SK-N-SH (cell line): ENCODE results near the gene KCNQ4. TPM values are rescaled to one million over a fixed set of nuclear protein-coding genes. Genes with fewer than 3 reads are reported as not detected.

Experiments
- CTCF ChIA-PET: fragments of 300-600, 350-600 bp; formaldehyde crosslinking; extraction: SDS; loops from one replicate; lab custom pipeline; 2021; lab: Yijun Ruan, JAX
- POLR2A ChIA-PET: fragments of 350-600 bp; sonication (Branson Sonifier 250); formaldehyde crosslinking; extraction: SDS; loops from one replicate; lab custom pipeline; 2020; ENCODE audit warnings: antibody characterized with exemption, inconsistent platforms; lab: Yijun Ruan, JAX
- DNase-seq: peaks from one replicate; pipeline ENCODE4 v3.0.0; 2012
- H2AFZ ChIP-seq: fragments of 200-600 bp; sonication (generic); 2 replicates; pipeline ENCODE4 v1.8.1; 2016; ENCODE audit warnings: antibody characterized with exemption, mild to moderate bottlenecking, low read depth
- H3F3A ChIP-seq: fragments of 200-600 bp; sonication (generic); replicated peaks from 2 replicates; pipeline ENCODE3; 2016; ENCODE audit warnings: antibody characterized with exemption, mild to moderate bottlenecking; ENCODE audit not compliant: insufficient read depth
- H3K27ac ChIP-seq, 2 experiments: fragments of 200-500 bp in 1 of 2; fragments of 200-600 bp in 1 of 2; sonication (Bioruptor generic) in 1 of 2; sonication (generic), shearing (Covaris generic) in 1 of 2; 2 replicates each; pipeline versions ENCODE4 v1.5.1 to v1.6.1; 2014 to 2016; ENCODE audit warnings: low read depth in 2 of 2, inconsistent platforms in 1 of 2, low read length in 1 of 2, mild to moderate bottlenecking in 1 of 2, mixed read lengths in 1 of 2
- H3K27me3 ChIP-seq: fragments of 200-600 bp; sonication (generic), shearing (Covaris generic); 2 replicates; pipeline ENCODE4 v1.6.1; 2016; ENCODE audit warnings: mixed run types; ENCODE audit not compliant: insufficient read depth
- H3K36me3 ChIP-seq, 2 experiments: fragments of 200-500 bp in 1 of 2; fragments of 200-600 bp in 1 of 2; sonication (Bioruptor generic) in 1 of 2; sonication (generic) in 1 of 2; replicated peaks in 1 of 2; 2 replicates each; pipeline versions ENCODE3 to v1.5.1; 2014 to 2016; ENCODE audit warnings: low read length in 1 of 2, mild to moderate bottlenecking in 1 of 2; ENCODE audit not compliant: insufficient read depth in 2 of 2, control insufficient read depth in 1 of 2
- H3K4me1 ChIP-seq, 2 experiments: fragments of 200-500 bp in 1 of 2; fragments of 200-600 bp in 1 of 2; sonication (Bioruptor generic) in 1 of 2; sonication (generic), shearing (Covaris generic) in 1 of 2; 2 replicates each; pipeline versions ENCODE4 v1.5.1 to v1.6.1; 2014 to 2016; ENCODE audit warnings: low read depth in 1 of 2, low read length in 1 of 2, mixed run types in 1 of 2; ENCODE audit not compliant: insufficient read depth in 2 of 2, control insufficient read depth in 1 of 2
- H3K4me2 ChIP-seq: fragments of 200-600 bp; sonication (generic), shearing (Covaris generic); 2 replicates; pipeline ENCODE4 v1.6.1; 2017; ENCODE audit warnings: mixed run types
- H3K4me3 ChIP-seq, 2 experiments: fragments of 200-500 bp in 1 of 2; fragments of 200-600 bp in 1 of 2; sonication (Bioruptor generic) in 1 of 2; sonication (generic), shearing (Covaris generic) in 1 of 2; 2 replicates each; pipeline versions ENCODE4 v1.5.1 to v1.8.1; 2014 to 2016; ENCODE audit warnings: low read depth in 2 of 2, inconsistent platforms in 1 of 2, low read length in 1 of 2, mild to moderate bottlenecking in 1 of 2, mixed read lengths in 1 of 2, moderate library complexity in 1 of 2
- H3K79me2 ChIP-seq: fragments of 200-600 bp; sonication (generic); 2 replicates; pipeline ENCODE4 v1.8.1; 2017; ENCODE audit warnings: mild to moderate bottlenecking; ENCODE audit not compliant: insufficient read depth
- H3K9ac ChIP-seq: fragments of 200-600 bp; sonication (generic); 2 replicates; pipeline ENCODE4 v1.6.1; 2017; ENCODE audit warnings: mixed run types
- H3K9me2 ChIP-seq: fragments of 200-600 bp; sonication (generic); 2 replicates; pipeline ENCODE4 v1.6.1; 2017; ENCODE audit warnings: mixed run types
- H3K9me3 ChIP-seq: fragments of 200-600 bp; sonication (generic); 2 replicates; pipeline ENCODE4 v1.6.1; 2017; ENCODE audit warnings: mixed run types, mild to moderate bottlenecking, moderate library complexity
- H4K20me1 ChIP-seq: fragments of 200-600 bp; sonication (generic); 2 replicates; pipeline ENCODE4 v1.6.1; 2017; ENCODE audit warnings: mild to moderate bottlenecking, mixed run types; ENCODE audit not compliant: insufficient read depth
- CHD2 ChIP-seq: fragments of 150-350 bp; IDR thresholded peaks from 2 replicates; pipeline ENCODE4 v1.6.1; 2018; ENCODE audit warnings: low read length; ENCODE audit not compliant: partially characterized antibody
- ELF1 ChIP-seq: IDR thresholded peaks from 2 replicates; pipeline ENCODE4 v1.4.0; 2012
- EP300 ChIP-seq, 2 experiments: IDR thresholded peaks; 2 replicates each; pipeline versions ENCODE4 v1.4.0 to v1.6.1; 2012; ENCODE audit warnings: borderline replicate concordance in 1 of 2, low read depth in 1 of 2, low read length in 1 of 2
- FOXJ3 ChIP-seq: sonication (generic); formaldehyde crosslinking; IDR thresholded peaks from 2 replicates; pipeline ENCODE4 v1.5.1; 2020; ENCODE audit warnings: mild to moderate bottlenecking, missing genetic modification reagents
- FOXM1 ChIP-seq: IDR thresholded peaks from 2 replicates; pipeline ENCODE4 v1.4.0; 2012; ENCODE audit warnings: low read depth, mild to moderate bottlenecking
- GABPA ChIP-seq: IDR thresholded peaks from 2 replicates; pipeline ENCODE4 v1.4.0; 2012; ENCODE audit warnings: low read depth, mild to moderate bottlenecking
- GATA2 ChIP-seq: sonication (generic); formaldehyde crosslinking; IDR thresholded peaks from 2 replicates; pipeline ENCODE4 v1.5.0; 2020; ENCODE audit warnings: mild to moderate bottlenecking, missing genetic modification reagents
- NFIC ChIP-seq: IDR thresholded peaks from 2 replicates; pipeline ENCODE4 v1.4.0; 2012; ENCODE audit warnings: borderline replicate concordance
- NRF1 ChIP-seq: IDR thresholded peaks from 2 replicates; pipeline ENCODE4 v1.6.1; 2012; ENCODE audit warnings: low read depth, mild to moderate bottlenecking, low read length
- RAD21 ChIP-seq: IDR thresholded peaks from 2 replicates; pipeline ENCODE4 v1.6.1; 2012; ENCODE audit warnings: mild to moderate bottlenecking, low read length
- RCOR1 ChIP-seq: fragments of 150-350 bp; IDR thresholded peaks from 2 replicates; pipeline ENCODE4 v1.6.1; 2017; ENCODE audit warnings: antibody characterized with exemption, low read length
- USF2 ChIP-seq: fragments of 150-350 bp; IDR thresholded peaks from 2 replicates; pipeline ENCODE4 v1.6.1; 2017; ENCODE audit warnings: antibody characterized with exemption, low read length, low read depth, borderline replicate concordance
- YY1 ChIP-seq: IDR thresholded peaks from 2 replicates; pipeline ENCODE4 v1.4.0; 2012; ENCODE audit warnings: low read depth, mild to moderate bottlenecking
- ZBTB33 ChIP-seq: IDR thresholded peaks from 2 replicates; pipeline ENCODE4 v1.4.0; 2012; ENCODE audit warnings: low read depth, borderline replicate concordance
- WGBS: methylation state at CpG from one replicate; pipeline ENCODE4 v1.1.6; 2017; ENCODE audit warnings: low lambda C conversion rate; 5-methylcytosine and 5-hydroxymethylcytosine counted together
- polyA plus RNA-seq, 3 experiments: library from polyadenylated mRNA; depleted of rRNA; stranded (reverse); fragments of >200 nt; gene quantifications; 2 replicates each; pipeline ENCODE4 v1.2.3, GENCODE V29; 2012
- TF ChIP-seq, protein P1 (sequence below): IDR thresholded peaks from 2 replicates; pipeline ENCODE4 v1.4.0; 2012; ENCODE audit warnings: low read depth, borderline replicate concordance
- TF ChIP-seq, protein P2 (sequence below): fragments of 150-350 bp; IDR thresholded peaks from 2 replicates; pipeline ENCODE4 v1.6.1; 2016; ENCODE audit warnings: mild to moderate bottlenecking, low read depth, low read length

The KCNQ4 gene
- polyA plus RNA-seq, 1 of the 3 experiments (the other 2 are of a cell fraction) = 0.15 TPM

- no peak overlapping the region for H3K4me2 ChIP-seq
- no peak for TF ChIP-seq FOXJ3 (CRISPR knock-in tag)
- H3K9me3 ChIP-seq = no peaks in the 10 kb centered on the region
- H3F3A ChIP-seq = no peaks in the 10 kb centered on the region
- H3K79me2 ChIP-seq = no peaks in the 10 kb centered on the region
- H4K20me1 ChIP-seq = no peaks in the 10 kb centered on the region
- ChIA-PET POLR2A (no interaction called here), CTCF (interaction anchor here (1.4 to 1.5 kb wide), 2 partner anchors 8 to 110 kb away, joined by 5 to 7 read pairs; no protein-coding TSS in a partner anchor)
- DNase-seq = no peak
- no peaks in the 10 kb centered on the region for H3K27me3 ChIP-seq
- no peak overlapping the region for H2AFZ ChIP-seq
- H3K4me3 ChIP-seq = no peak overlapping the region
- H3K9me2 ChIP-seq = no peaks in the 10 kb centered on the region
- 45% methylated on average over 4 of the region's 4 CpGs for WGBS
- no peak overlapping the region for H3K9ac ChIP-seq
- no peaks in the 10 kb centered on the region for H3K36me3 ChIP-seq
- no peaks in the 10 kb centered on the region; a peak in 1 of 4 replicates for H3K4me1 ChIP-seq
- H3K27ac ChIP-seq = no peak overlapping the region
These were observed 58.6 kb downstream of the KCNQ4 start for GRCh38 chr1:40842207-40842606.

GRCh38 chr1:40842691-40843090 is 59.1 kb downstream of the KCNQ4 start:
- Histone ChIP-seq H3K9me2 (no peaks in the 10 kb centered on the region), H3K36me3 (no peaks in the 10 kb centered on the region), H3K79me2 (no peaks in the 10 kb centered on the region), H3K9me3 (no peaks in the 10 kb centered on the region), H3K27ac (no peak overlapping the region), H3K4me3 (no peak overlapping the region), H4K20me1 (no peaks in the 10 kb centered on the region), H3K4me2 (no peak overlapping the region), H3K9ac (no peak overlapping the region), H3K4me1 (no peaks in the 10 kb centered on the region; a peak in 1 of 4 replicates), H3F3A (no peaks in the 10 kb centered on the region), H2AFZ (no peak overlapping the region), H3K27me3 (no peaks in the 10 kb centered on the region)
- WGBS = 90% methylated on average over 3 of the region's 3 CpGs
- DNase-seq = no peak
- POLR2A ChIA-PET = no interaction called here
- TF ChIP-seq NRF1 (no peak), NFIC (no peak)
- CTCF ChIA-PET = interaction anchor here (1.4 to 1.5 kb wide), 2 partner anchors 8 to 110 kb away, joined by 5 to 7 read pairs; no protein-coding TSS in a partner anchor

DNA sequence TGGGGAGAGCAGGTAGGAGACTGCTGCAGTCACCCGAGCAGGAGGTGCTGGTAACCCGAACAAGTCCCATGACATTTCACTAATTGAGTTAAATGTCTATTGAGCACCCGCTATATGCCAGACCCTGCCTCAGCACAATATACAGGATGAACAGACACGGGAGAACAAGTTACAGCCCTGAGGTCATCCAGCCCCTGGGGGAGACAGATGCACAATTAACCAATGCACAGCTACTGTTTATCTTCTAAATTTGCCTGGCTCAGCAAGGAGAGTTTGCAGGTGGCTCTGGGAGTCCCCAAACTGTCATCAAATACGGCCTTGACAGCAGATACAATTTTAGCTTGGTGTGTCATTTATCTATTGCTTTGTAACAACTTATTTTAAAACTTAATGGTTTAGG is 60.5 kb downstream of the KCNQ4 start:
- no peak overlapping the region for H3K27ac ChIP-seq
- WGBS = 34% methylated on average over 5 of the region's 5 CpGs
- no peaks in the 10 kb centered on the region for H3K36me3 ChIP-seq
- H3K27me3 ChIP-seq = no peaks in the 10 kb centered on the region
- H3K9ac ChIP-seq = no peak overlapping the region
- H3F3A ChIP-seq = no peaks in the 10 kb centered on the region
- TF ChIP-seq RCOR1 = no peak
- TF ChIP-seq CHD2 = peak; percentile 17
- TF ChIP-seq RAD21 = no peak
- no peak for TF ChIP-seq ZBTB33
- TF ChIP-seq, protein P1, sequence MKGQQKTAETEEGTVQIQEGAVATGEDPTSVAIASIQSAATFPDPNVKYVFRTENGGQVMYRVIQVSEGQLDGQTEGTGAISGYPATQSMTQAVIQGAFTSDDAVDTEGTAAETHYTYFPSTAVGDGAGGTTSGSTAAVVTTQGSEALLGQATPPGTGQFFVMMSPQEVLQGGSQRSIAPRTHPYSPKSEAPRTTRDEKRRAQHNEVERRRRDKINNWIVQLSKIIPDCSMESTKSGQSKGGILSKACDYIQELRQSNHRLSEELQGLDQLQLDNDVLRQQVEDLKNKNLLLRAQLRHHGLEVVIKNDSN = no peak
- no peak for TF ChIP-seq GABPA
- no peak for TF ChIP-seq YY1
- TF ChIP-seq FOXJ3 (CRISPR knock-in tag) = 0 out of 2 replicates have a peak, but pooled peaks have one; percentile 29
- TF ChIP-seq ELF1 = no peak
- no peak for TF ChIP-seq NRF1
- TF ChIP-seq GATA2 = 0 out of 2 replicates have a peak, but pooled peaks have one; percentile 28
- peak in 1 of 2 experiments; percentile 63; a peak in 1 of 4 replicates for TF ChIP-seq EP300 (IDR thresholded peaks at IDR 0.05; ENCODE audit: borderline replicate concordance in 1 of 2, low read depth in 1 of 2, low read length in 1 of 2)
- no peak for TF ChIP-seq FOXM1
- no peak for TF ChIP-seq USF2
- TF ChIP-seq, protein P2, sequence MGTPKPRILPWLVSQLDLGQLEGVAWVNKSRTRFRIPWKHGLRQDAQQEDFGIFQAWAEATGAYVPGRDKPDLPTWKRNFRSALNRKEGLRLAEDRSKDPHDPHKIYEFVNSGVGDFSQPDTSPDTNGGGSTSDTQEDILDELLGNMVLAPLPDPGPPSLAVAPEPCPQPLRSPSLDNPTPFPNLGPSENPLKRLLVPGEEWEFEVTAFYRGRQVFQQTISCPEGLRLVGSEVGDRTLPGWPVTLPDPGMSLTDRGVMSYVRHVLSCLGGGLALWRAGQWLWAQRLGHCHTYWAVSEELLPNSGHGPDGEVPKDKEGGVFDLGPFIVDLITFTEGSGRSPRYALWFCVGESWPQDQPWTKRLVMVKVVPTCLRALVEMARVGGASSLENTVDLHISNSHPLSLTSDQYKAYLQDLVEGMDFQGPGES = no peak
- POLR2A ChIA-PET = no interaction called here
- no peaks in the 10 kb centered on the region for H3K9me3 ChIP-seq
- no peak overlapping the region for H2AFZ ChIP-seq
- H3K4me1 ChIP-seq = no peaks in the 10 kb centered on the region; a peak in 1 of 4 replicates
- H3K4me2 ChIP-seq = no peak overlapping the region
- CTCF ChIA-PET = interaction anchor here (1.4 to 11.9 kb wide), 2 partner anchors 70 to 105 kb away, joined by 3 to 153 read pairs; no protein-coding TSS in a partner anchor
- H3K79me2 ChIP-seq = no peaks in the 10 kb centered on the region
- H3K4me3 ChIP-seq = no peak overlapping the region
- H3K9me2 ChIP-seq = no peaks in the 10 kb centered on the region
- H4K20me1 ChIP-seq = no peaks in the 10 kb centered on the region
- DNase-seq = peak; percentile 64
